ENCODE results near the gene APBB1IP.

APBB1IP gene

GRCh38 chr10:26509307-26509706 lies 71.2 kb downstream of the APBB1IP start:
- peak in 1 of 5 experiments; percentile 19 for DNase-seq

GRCh38 chr10:26513101-26513500 lies 75.0 kb downstream of the APBB1IP start:
- no peak for DNase-seq

- no peak for DNase-seq
These were observed 78.5 kb downstream of the APBB1IP start for GRCh38 chr10:26516540-26517101.

- no peak for DNase-seq
These were observed 79.2 kb downstream of the APBB1IP start for GRCh38 chr10:26517141-26517867.

- DNase-seq, result no peak
These were observed 81.7 kb downstream of the APBB1IP start for GRCh38 chr10:26519803-26520202.

GRCh38 chr10:26520575-26520974 lies 82.4 kb downstream of the APBB1IP start:
- DNase-seq, result peak in 1 of 5 experiments; percentile 31

GRCh38 chr10:26524161-26524896 lies 86.2 kb downstream of the APBB1IP start:
- no peak for DNase-seq

- no peak for DNase-seq
These were observed 87.4 kb downstream of the APBB1IP start for GRCh38 chr10:26525586-26525985.

GRCh38 chr10:26527018-26527417 lies 88.9 kb downstream of the APBB1IP start:
- DNase-seq, result no peak

GRCh38 chr10:26528048-26528447 lies 89.9 kb downstream of the APBB1IP start:
- DNase-seq, result no peak

GRCh38 chr10:26528715-26529393 lies 90.7 kb downstream of the APBB1IP start:
- DNase-seq, result no peak

GRCh38 chr10:26534384-26534783 lies 96.2 kb downstream of the APBB1IP start:
- DNase-seq, result peak in 1 of 5 experiments; percentile 9

GRCh38 chr10:26540601-26541000 lies 102.5 kb downstream of the APBB1IP start:
- DNase-seq, result peak in 1 of 5 experiments; percentile 22

GRCh38 chr10:26543567-26544306 lies 105.6 kb downstream of the APBB1IP start:
- DNase-seq, result peak in 1 of 5 experiments; percentile 60

- DNase-seq, result peak in 1 of 5 experiments; percentile 38
These were observed 106.8 kb downstream of the APBB1IP start for GRCh38 chr10:26544932-26545331.

GRCh38 chr10:26550774-26551526 lies 112.8 kb downstream of the APBB1IP start:
- DNase-seq, result no peak

- no peak for DNase-seq
These were observed 116.1 kb downstream of the APBB1IP start for GRCh38 chr10:26554246-26554645.

- DNase-seq, result no peak
These were observed 117.7 kb downstream of the APBB1IP start for GRCh38 chr10:26555719-26556368.

- DNase-seq, result peak in 1 of 5 experiments; percentile 57
These were observed 118.9 kb downstream of the APBB1IP start for GRCh38 chr10:26556748-26557640.

GRCh38 chr10:26557641-26558014 lies 119.5 kb downstream of the APBB1IP start:
- DNase-seq, result no peak
